ENCODE data around the gene IMMP2L. TPM values are rescaled to one million over a fixed set of nuclear protein-coding genes. Genes with fewer than 3 reads are reported as not detected.

IMMP2L gene
- total RNA-seq, 2 donors from 2014 or later, result 7.3 to 7.7 TPM

- Histone ChIP-seq H3K27me3 (no peaks in the 10 kb centered on the region), H3K27ac (no peak overlapping the region), H3K9me3 (no peaks in the 10 kb centered on the region), H3K36me3 (no peaks in the 10 kb centered on the region), H3K4me1 (no peaks in the 10 kb centered on the region), H3K4me3 (no peak overlapping the region)
- no peak for TF ChIP-seq CTCF (IDR thresholded peaks at IDR 0.05)
- no peak for DNase-seq (ENCODE audit: low spot score)
Measured at GRCh38 chr7:111401516-111401915, 160.8 kb downstream of the IMMP2L start.

DNA sequence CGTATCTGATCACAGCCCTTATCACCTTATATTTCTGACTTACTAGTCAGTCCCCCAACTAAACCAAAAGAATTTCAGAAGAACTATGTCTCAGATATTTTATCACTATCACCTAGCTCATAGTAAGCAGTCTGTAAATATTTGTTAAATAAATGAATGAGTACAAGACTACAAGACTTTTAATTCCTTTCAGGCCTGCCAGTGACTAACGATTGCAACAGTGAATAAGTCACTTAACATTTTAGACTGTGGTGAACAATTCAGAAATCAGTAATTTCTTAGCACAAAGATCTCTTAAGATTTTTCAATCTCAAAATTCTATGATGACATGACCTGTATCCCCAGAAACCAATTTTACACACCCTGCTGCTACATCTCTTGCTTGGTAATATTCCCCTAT, 162.2 kb downstream of the IMMP2L start:
- Histone ChIP-seq H3K4me1 (no peaks in the 10 kb centered on the region), H3K36me3 (no peaks in the 10 kb centered on the region), H3K27me3 (no peaks in the 10 kb centered on the region), H3K4me3 (no peak overlapping the region), H3K27ac (no peak overlapping the region), H3K9me3 (no peaks in the 10 kb centered on the region)
- DNase-seq (ENCODE audit: low spot score), result no peak
- TF ChIP-seq CTCF (IDR thresholded peaks at IDR 0.05), result no peak

DNA sequence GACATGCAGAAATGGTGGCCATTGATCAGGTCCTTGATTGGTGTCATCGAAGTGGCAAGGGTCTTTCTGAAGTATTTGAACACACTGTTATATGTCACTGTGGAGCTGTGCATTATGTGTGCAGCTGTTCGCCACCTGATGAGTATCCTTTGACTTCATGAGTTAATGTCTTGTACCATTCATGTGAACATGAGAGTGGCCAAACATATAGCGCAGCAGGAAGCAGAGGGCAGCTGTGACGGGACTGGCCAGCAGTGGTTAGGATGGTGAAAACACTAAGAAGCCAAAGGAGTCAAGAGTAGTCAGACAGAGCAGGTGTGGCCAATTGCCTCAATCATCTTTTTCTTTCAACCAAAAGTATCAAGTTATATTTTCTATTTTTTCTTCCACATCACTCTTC, 167.4 kb downstream of the IMMP2L start:
- TF ChIP-seq CTCF (IDR thresholded peaks at IDR 0.05), result no peak
- no peak overlapping the region for H3K27ac ChIP-seq
- DNase-seq (ENCODE audit: low spot score), result no peak
- peaks cover 0 to 11% of the 10 kb centered on the region in 2 donors for H3K4me1 ChIP-seq
- no peak overlapping the region for H3K4me3 ChIP-seq
- no peaks in the 10 kb centered on the region for H3K36me3 ChIP-seq
- no peaks in the 10 kb centered on the region for H3K9me3 ChIP-seq
- H3K27me3 ChIP-seq, result no peaks in the 10 kb centered on the region

DNA sequence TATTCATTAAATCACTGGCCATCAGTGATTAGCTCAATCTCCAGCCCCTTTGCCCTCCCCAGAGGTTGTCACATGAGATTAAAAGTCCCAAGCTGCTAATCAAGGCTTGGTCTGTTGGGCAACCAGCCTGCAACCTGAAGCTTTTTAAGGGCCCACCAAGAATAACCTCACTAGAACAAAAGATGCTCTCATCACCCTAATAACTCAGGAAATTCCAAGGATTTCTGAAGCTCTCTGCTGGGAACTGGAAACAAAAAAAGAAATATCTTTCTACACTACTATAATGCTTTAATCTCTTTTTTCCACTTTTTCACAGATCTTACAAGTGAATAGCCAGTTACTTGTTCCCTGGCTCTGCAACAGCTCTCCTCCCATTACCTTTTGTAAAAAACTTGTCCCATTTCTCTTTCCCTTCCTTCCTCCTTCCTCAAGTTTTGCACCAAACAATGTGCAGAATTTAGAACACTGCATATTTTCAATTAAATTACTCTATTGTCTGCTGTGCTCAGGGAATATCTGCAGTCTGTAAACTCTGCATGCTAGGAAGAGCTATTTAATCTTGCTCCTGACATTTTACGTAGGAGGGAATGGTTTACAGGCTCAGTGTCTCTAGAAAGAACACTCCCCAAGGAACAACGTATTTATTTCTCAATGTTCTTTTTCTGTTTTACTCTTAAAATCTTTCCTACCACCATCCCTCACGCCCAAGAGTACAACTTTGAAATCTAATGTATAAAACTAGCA, 169.1 kb downstream of the IMMP2L start:
- Histone ChIP-seq H3K4me1 (peaks cover 0 to 11% of the 10 kb centered on the region in 2 donors), H3K36me3 (no peaks in the 10 kb centered on the region), H3K4me3 (no peak overlapping the region), H3K9me3 (no peaks in the 10 kb centered on the region), H3K27ac (peak overlapping the region; percentile 9 to 12), H3K27me3 (no peaks in the 10 kb centered on the region)
- no peak for DNase-seq (ENCODE audit: low spot score)
- no peak for TF ChIP-seq CTCF (IDR thresholded peaks at IDR 0.05)

- Histone ChIP-seq H3K27me3 (no peaks in the 10 kb centered on the region), H3K4me3 (no peak overlapping the region), H3K9me3 (no peaks in the 10 kb centered on the region), H3K36me3 (no peaks in the 10 kb centered on the region), H3K4me1 (peaks cover 0 to 11% of the 10 kb centered on the region in 2 donors), H3K27ac (peak overlapping the region; percentile 9 to 12)
- no peak for TF ChIP-seq CTCF (IDR thresholded peaks at IDR 0.05)
- no peak for DNase-seq (ENCODE audit: low spot score)
Measured at GRCh38 chr7:111392294-111392693, 170.0 kb downstream of the IMMP2L start.

DNA sequence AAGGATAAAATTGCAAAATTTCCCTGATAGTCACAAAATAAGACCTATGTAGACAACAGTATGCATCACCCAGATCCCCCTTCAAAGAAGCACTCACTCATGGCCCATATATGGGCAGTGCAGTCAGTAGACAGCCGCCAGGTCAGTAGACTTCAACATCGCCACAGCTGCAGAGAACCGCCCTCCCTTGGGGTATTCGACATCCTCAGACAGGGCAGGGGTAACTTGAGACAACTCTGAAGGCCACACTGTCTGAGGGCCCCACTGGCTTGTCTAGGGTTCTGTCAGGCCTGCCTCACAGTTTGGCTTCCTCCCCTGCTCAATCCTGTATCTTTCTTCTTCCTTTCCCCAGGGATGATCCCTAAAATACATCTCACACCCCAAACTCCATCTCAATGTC, 172.3 kb downstream of the IMMP2L start:
- no peak for DNase-seq (ENCODE audit: low spot score)
- Histone ChIP-seq H3K27ac (no peak overlapping the region), H3K4me1 (peaks cover 0 to 11% of the 10 kb centered on the region in 2 donors), H3K27me3 (no peaks in the 10 kb centered on the region), H3K36me3 (no peaks in the 10 kb centered on the region), H3K9me3 (no peaks in the 10 kb centered on the region), H3K4me3 (no peak overlapping the region)
- TF ChIP-seq CTCF (IDR thresholded peaks at IDR 0.05), result no peak

Measured in right atrium auricular region (tissue), 2 donors.